A673 (cell line): ENCODE results near the gene CUL2. TPM values are rescaled to one million over a fixed set of nuclear protein-coding genes. Genes with fewer than 3 reads are reported as not detected.
A peak's percentile ranks its signal among the peaks of the same experiment; 100 is the strongest.

ENCODE experiments used
- BruUV-seq: library from RNA; stranded (reverse); fragments of 400-500 nt; replicated peaks from 2 replicates; lab custom pipeline; 2021; lab: Mats Ljungman, UMichigan
- CTCF ChIA-PET: fragments of 300-600 bp; sonication (Branson Sonifier 250); formaldehyde crosslinking; loops from one replicate; lab custom pipeline; 2022; ENCODE audit warnings: antibody characterized with exemption; lab: Charles Lee
- POLR2A ChIA-PET: fragments of 300-600 bp; sonication (Branson Sonifier 250); formaldehyde crosslinking; loops from one replicate; lab custom pipeline; 2022; ENCODE audit warnings: antibody characterized with exemption; ENCODE audit not compliant: low non-redundant PET; lab: Charles Lee
- DNase-seq: peaks from one replicate; pipeline ENCODE4 v3.0.0-alpha.2; 2015; ENCODE audit warnings: low spot score
- H3K27ac ChIP-seq: fragments of 200-600 bp; sonication (generic); 2 replicates; pipeline ENCODE4 v1.5.1; 2016; ENCODE audit warnings: mixed run types, low read depth, mild to moderate bottlenecking, mixed read lengths, antibody characterized with exemption, low read length; ENCODE audit not compliant: poor library complexity, severe bottlenecking
- H3K27me3 ChIP-seq: fragments of 200-600 bp; sonication (generic); replicated peaks from 2 replicates; pipeline ENCODE4 v1.6.1; 2017; ENCODE audit warnings: mixed run types, low read depth, mild to moderate bottlenecking, mixed read lengths, antibody characterized with exemption, low read length; ENCODE audit not compliant: insufficient read depth, poor library complexity
- H3K36me3 ChIP-seq: fragments of 200-600 bp; sonication (generic); 2 replicates; pipeline ENCODE4 v1.6.1; 2016; ENCODE audit warnings: mixed run types, mild to moderate bottlenecking, mixed read lengths, antibody characterized with exemption, low read length; ENCODE audit not compliant: insufficient read depth, poor library complexity, severe bottlenecking
- H3K4me1 ChIP-seq: fragments of 200-600 bp; sonication (generic); 2 replicates; pipeline ENCODE4 v1.6.1; 2017; ENCODE audit warnings: mixed run types, mild to moderate bottlenecking, mixed read lengths, antibody characterized with exemption, low read length; ENCODE audit not compliant: insufficient read depth, poor library complexity, severe bottlenecking
- H3K4me3 ChIP-seq: fragments of 200-600 bp; sonication (generic); 2 replicates; pipeline ENCODE4 v1.5.1; 2016; ENCODE audit warnings: low read depth, mixed run types, mild to moderate bottlenecking, mixed read lengths, low read length; ENCODE audit not compliant: poor library complexity, severe bottlenecking
- H3K9me3 ChIP-seq: fragments of 200-600 bp; sonication (generic); 2 replicates; pipeline ENCODE4 v1.6.1; 2016; ENCODE audit warnings: mixed run types, low read depth, mild to moderate bottlenecking, mixed read lengths, antibody characterized with exemption, low read length; ENCODE audit not compliant: poor library complexity, severe bottlenecking
- CTCF ChIP-seq: fragments of 300-800, 200-600 bp; sonication (generic); conservative IDR thresholded peaks from 2 replicates; pipeline ENCODE4 v1.5.1; 2017; ENCODE audit warnings: low read depth, mild to moderate bottlenecking, antibody characterized with exemption, low read length, moderate library complexity, mixed read lengths
- EZH2 ChIP-seq: fragments of 200-600 bp; sonication (generic); IDR thresholded peaks from 2 replicates; pipeline ENCODE4 v1.6.1; 2017; ENCODE audit warnings: borderline replicate concordance, low read depth, mild to moderate bottlenecking, mixed read lengths, antibody characterized with exemption, low read length; ENCODE audit not compliant: poor library complexity, severe bottlenecking
- intact Hi-C: fragments of 100-400 bp; cut with micrococcal nuclease; formaldehyde crosslinking; loops from one replicate; pipeline ENCODE4 v1.10.0; 2022; ENCODE audit not compliant: unreplicated experiment
- total RNA-seq: library from RNA; stranded (reverse); gene quantifications from 2 replicates; pipeline ENCODE4 v1.2.3, GENCODE V29; 2021

The CUL2 gene
- total RNA-seq, 1 experiment from 2014 or later, result 45.2 TPM

GRCh38 chr10:34962866-34963265, 127.3 kb downstream of the CUL2 start:
- no TSS peak for BruUV-seq

DNA sequence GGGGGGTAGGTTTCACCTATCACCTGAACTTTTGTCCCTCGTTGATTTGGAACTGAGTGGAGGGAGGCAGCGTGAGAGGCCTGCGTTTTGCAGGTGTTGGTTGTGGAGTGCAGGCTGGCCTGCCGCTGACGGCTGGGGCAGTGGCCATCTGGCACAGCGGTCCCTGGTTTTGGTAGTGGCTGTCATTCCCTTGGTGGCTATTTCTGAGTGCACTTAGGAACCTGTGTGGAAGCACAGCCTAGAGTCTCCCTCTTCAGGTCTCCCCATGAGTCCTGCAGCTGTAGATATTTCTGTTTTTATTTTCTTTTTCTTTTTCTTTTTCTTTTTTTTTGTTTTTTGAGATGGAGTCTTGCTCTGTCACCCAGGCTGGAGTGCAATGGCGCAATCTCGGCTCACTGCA, 129.2 kb downstream of the CUL2 start:
- Histone ChIP-seq H3K27ac (no peak overlapping the region), H3K4me3 (no peak overlapping the region), H3K36me3 (no peaks in the 10 kb centered on the region), H3K27me3 (no peaks in the 10 kb centered on the region), H3K4me1 (no peaks in the 10 kb centered on the region), H3K9me3 (no peaks in the 10 kb centered on the region)
- peak; percentile 19 for DNase-seq
- BruUV-seq, result no TSS peak
- peak; percentile 38 for TF ChIP-seq CTCF
- TF ChIP-seq EZH2, result no peak
- POLR2A ChIA-PET, result no interaction called here
- intact Hi-C loops, result no loop called here
- CTCF ChIA-PET, result no interaction called here

More at GRCh38 chr10:34962866-34963265, 127.3 kb downstream of the CUL2 start:
- POLR2A ChIA-PET, result no interaction called here
- CTCF ChIA-PET, result interaction anchor here (0.5 kb wide), 1 partner anchor 31 kb away, joined by 3 read pairs; no protein-coding TSS in a partner anchor
- TF ChIP-seq CTCF (no peak), EZH2 (no peak)
- H3K4me3 ChIP-seq, result no peak overlapping the region
- H3K36me3 ChIP-seq, result no peaks in the 10 kb centered on the region
- no peaks in the 10 kb centered on the region for H3K9me3 ChIP-seq
- no peaks in the 10 kb centered on the region for H3K27me3 ChIP-seq
- H3K4me1 ChIP-seq, result no peaks in the 10 kb centered on the region
- intact Hi-C loops, result no loop called here
- no peak for DNase-seq
- no peak overlapping the region for H3K27ac ChIP-seq

- Histone ChIP-seq H3K4me1 (no peaks in the 10 kb centered on the region), H3K27me3 (no peaks in the 10 kb centered on the region), H3K9me3 (no peaks in the 10 kb centered on the region), H3K36me3 (no peaks in the 10 kb centered on the region), H3K4me3 (no peak overlapping the region), H3K27ac (no peak overlapping the region)
- ChIA-PET POLR2A (no interaction called here), CTCF (no interaction called here)
- intact Hi-C loops, result no loop called here
- DNase-seq, result no peak
- no TSS peak for BruUV-seq
- TF ChIP-seq CTCF (no peak), EZH2 (no peak)
Observed at GRCh38 chr10:34959786-34960185, 130.4 kb downstream of the CUL2 start.
